ENCODE data around the gene GLCCI1. TPM values are rescaled to one million over a fixed set of nuclear protein-coding genes. Genes with fewer than 3 reads are reported as not detected.

GLCCI1 gene
- polyA plus RNA-seq, 2 donors: 1.4 to 2.2 TPM

- no peaks in the 10 kb centered on the region for H3K4me1 ChIP-seq (ENCODE audit: control insufficient read depth in 2 of 2, insufficient read depth in 2 of 2, low read length in 1 of 2)
- H3K27ac ChIP-seq (ENCODE audit: low read depth in 2 of 2, low read length in 1 of 2): no peak overlapping the region
- H3K9me3 ChIP-seq (ENCODE audit: control insufficient read depth in 2 of 2, insufficient read depth in 1 of 2, low read depth in 1 of 2, low read length in 1 of 2): no peaks in the 10 kb centered on the region
- H3K4me3 ChIP-seq (ENCODE audit: low read depth in 1 of 2, low read length in 2 of 2): no peak overlapping the region
- 95 to 96% methylated on average over 9 of the region's 9 CpGs for WGBS, 2 donors
- peaks cover 0 to 2% of the 10 kb centered on the region in 2 donors for H3K36me3 ChIP-seq (ENCODE audit: control insufficient read depth in 2 of 2, insufficient read depth in 2 of 2, low read length in 1 of 2)
- H3K27me3 ChIP-seq (ENCODE audit: control insufficient read depth in 1 of 2, insufficient read depth in 2 of 2, low read length in 2 of 2): no peaks in the 10 kb centered on the region
Measured at GRCh38 chr7:8070451-8071180, 102.0 kb downstream of the GLCCI1 start.

GRCh38 chr7:8078418-8078817 lies 109.8 kb downstream of the GLCCI1 start:
- Histone ChIP-seq H3K27ac (ENCODE audit: low read depth in 2 of 2, low read length in 1 of 2) (no peak overlapping the region), H3K36me3 (ENCODE audit: control insufficient read depth in 2 of 2, insufficient read depth in 2 of 2, low read length in 1 of 2) (no peaks in the 10 kb centered on the region), H3K4me1 (ENCODE audit: control insufficient read depth in 2 of 2, insufficient read depth in 2 of 2, low read length in 1 of 2) (no peaks in the 10 kb centered on the region), H3K27me3 (ENCODE audit: control insufficient read depth in 1 of 2, insufficient read depth in 2 of 2, low read length in 2 of 2) (no peaks in the 10 kb centered on the region), H3K9me3 (ENCODE audit: control insufficient read depth in 2 of 2, insufficient read depth in 1 of 2, low read depth in 1 of 2, low read length in 1 of 2) (no peaks in the 10 kb centered on the region), H3K4me3 (ENCODE audit: low read depth in 1 of 2, low read length in 2 of 2) (no peak overlapping the region)

- peaks cover 4 to 6% of the 10 kb centered on the region in 2 donors for H3K36me3 ChIP-seq (ENCODE audit: control insufficient read depth in 2 of 2, insufficient read depth in 2 of 2, low read length in 1 of 2)
- H3K27me3 ChIP-seq (ENCODE audit: control insufficient read depth in 1 of 2, insufficient read depth in 2 of 2, low read length in 2 of 2): no peaks in the 10 kb centered on the region
- H3K4me1 ChIP-seq (ENCODE audit: control insufficient read depth in 2 of 2, insufficient read depth in 2 of 2, low read length in 1 of 2): no peaks in the 10 kb centered on the region
- no peaks in the 10 kb centered on the region for H3K9me3 ChIP-seq (ENCODE audit: control insufficient read depth in 2 of 2, insufficient read depth in 1 of 2, low read depth in 1 of 2, low read length in 1 of 2)
- WGBS, 2 donors: 88 to 93% methylated on average over 2 of the region's 2 CpGs
- H3K27ac ChIP-seq (ENCODE audit: low read depth in 2 of 2, low read length in 1 of 2): no peak overlapping the region
- no peak overlapping the region for H3K4me3 ChIP-seq (ENCODE audit: low read depth in 1 of 2, low read length in 2 of 2)
Measured at GRCh38 chr7:8082762-8083161, 114.2 kb downstream of the GLCCI1 start.

GRCh38 chr7:8084836-8085235 lies 116.2 kb downstream of the GLCCI1 start:
- 83 to 88% methylated on average over 5 of the region's 5 CpGs for WGBS, 2 donors
- no peak overlapping the region for H3K27ac ChIP-seq (ENCODE audit: low read depth in 2 of 2, low read length in 1 of 2)
- H3K9me3 ChIP-seq (ENCODE audit: control insufficient read depth in 2 of 2, insufficient read depth in 1 of 2, low read depth in 1 of 2, low read length in 1 of 2): no peaks in the 10 kb centered on the region
- peaks cover 4 to 6% of the 10 kb centered on the region in 2 donors for H3K36me3 ChIP-seq (ENCODE audit: control insufficient read depth in 2 of 2, insufficient read depth in 2 of 2, low read length in 1 of 2)
- no peak overlapping the region for H3K4me3 ChIP-seq (ENCODE audit: low read depth in 1 of 2, low read length in 2 of 2)
- no peaks in the 10 kb centered on the region for H3K4me1 ChIP-seq (ENCODE audit: control insufficient read depth in 2 of 2, insufficient read depth in 2 of 2, low read length in 1 of 2)
- no peaks in the 10 kb centered on the region for H3K27me3 ChIP-seq (ENCODE audit: control insufficient read depth in 1 of 2, insufficient read depth in 2 of 2, low read length in 2 of 2)

GRCh38 chr7:8085420-8085819 lies 116.8 kb downstream of the GLCCI1 start:
- H3K4me1 ChIP-seq (ENCODE audit: control insufficient read depth in 2 of 2, insufficient read depth in 2 of 2, low read length in 1 of 2): no peaks in the 10 kb centered on the region
- H3K9me3 ChIP-seq (ENCODE audit: control insufficient read depth in 2 of 2, insufficient read depth in 1 of 2, low read depth in 1 of 2, low read length in 1 of 2): no peaks in the 10 kb centered on the region
- no peaks in the 10 kb centered on the region for H3K27me3 ChIP-seq (ENCODE audit: control insufficient read depth in 1 of 2, insufficient read depth in 2 of 2, low read length in 2 of 2)
- peaks cover 4 to 6% of the 10 kb centered on the region in 2 donors for H3K36me3 ChIP-seq (ENCODE audit: control insufficient read depth in 2 of 2, insufficient read depth in 2 of 2, low read length in 1 of 2)
- no peak overlapping the region for H3K27ac ChIP-seq (ENCODE audit: low read depth in 2 of 2, low read length in 1 of 2)
- WGBS, 2 donors: 94 to 96% methylated on average over 3 of the region's 3 CpGs
- no peak overlapping the region for H3K4me3 ChIP-seq (ENCODE audit: low read depth in 1 of 2, low read length in 2 of 2)

- no peak overlapping the region for H3K4me3 ChIP-seq (ENCODE audit: low read depth in 1 of 2, low read length in 2 of 2)
- H3K9me3 ChIP-seq (ENCODE audit: control insufficient read depth in 2 of 2, insufficient read depth in 1 of 2, low read depth in 1 of 2, low read length in 1 of 2): no peaks in the 10 kb centered on the region
- H3K27ac ChIP-seq (ENCODE audit: low read depth in 2 of 2, low read length in 1 of 2): no peak overlapping the region
- 93% methylated on average over 6 of the region's 6 CpGs for WGBS, 2 donors
- H3K36me3 ChIP-seq (ENCODE audit: control insufficient read depth in 2 of 2, insufficient read depth in 2 of 2, low read length in 1 of 2): peaks cover 4 to 6% of the 10 kb centered on the region in 2 donors
- H3K27me3 ChIP-seq (ENCODE audit: control insufficient read depth in 1 of 2, insufficient read depth in 2 of 2, low read length in 2 of 2): no peaks in the 10 kb centered on the region
- H3K4me1 ChIP-seq (ENCODE audit: control insufficient read depth in 2 of 2, insufficient read depth in 2 of 2, low read length in 1 of 2): no peaks in the 10 kb centered on the region
Measured at GRCh38 chr7:8086239-8086638, 117.6 kb downstream of the GLCCI1 start.

GRCh38 chr7:8089036-8089780 lies 120.6 kb downstream of the GLCCI1 start:
- WGBS, 2 donors: 88 to 94% methylated on average over 6 of the region's 6 CpGs
- Histone ChIP-seq H3K4me1 (ENCODE audit: control insufficient read depth in 2 of 2, insufficient read depth in 2 of 2, low read length in 1 of 2) (peaks cover 0 to 2% of the 10 kb centered on the region in 2 donors), H3K4me3 (ENCODE audit: low read depth in 1 of 2, low read length in 2 of 2) (no peak overlapping the region), H3K27me3 (ENCODE audit: control insufficient read depth in 1 of 2, insufficient read depth in 2 of 2, low read length in 2 of 2) (no peaks in the 10 kb centered on the region), H3K27ac (ENCODE audit: low read depth in 2 of 2, low read length in 1 of 2) (no peak overlapping the region), H3K9me3 (ENCODE audit: control insufficient read depth in 2 of 2, insufficient read depth in 1 of 2, low read depth in 1 of 2, low read length in 1 of 2) (no peaks in the 10 kb centered on the region), H3K36me3 (ENCODE audit: control insufficient read depth in 2 of 2, insufficient read depth in 2 of 2, low read length in 1 of 2) (peaks cover 4 to 6% of the 10 kb centered on the region in 2 donors)

GRCh38 chr7:8092140-8092539 lies 123.5 kb downstream of the GLCCI1 start:
- no peaks in the 10 kb centered on the region for H3K36me3 ChIP-seq (ENCODE audit: control insufficient read depth in 2 of 2, insufficient read depth in 2 of 2, low read length in 1 of 2)
- H3K4me1 ChIP-seq (ENCODE audit: control insufficient read depth in 2 of 2, insufficient read depth in 2 of 2, low read length in 1 of 2): peaks cover 0 to 2% of the 10 kb centered on the region in 2 donors
- no peak overlapping the region for H3K4me3 ChIP-seq (ENCODE audit: low read depth in 1 of 2, low read length in 2 of 2)
- no peak overlapping the region for H3K27ac ChIP-seq (ENCODE audit: low read depth in 2 of 2, low read length in 1 of 2)
- H3K9me3 ChIP-seq (ENCODE audit: control insufficient read depth in 2 of 2, insufficient read depth in 1 of 2, low read depth in 1 of 2, low read length in 1 of 2): no peaks in the 10 kb centered on the region
- H3K27me3 ChIP-seq (ENCODE audit: control insufficient read depth in 1 of 2, insufficient read depth in 2 of 2, low read length in 2 of 2): no peaks in the 10 kb centered on the region
- 62 to 70% methylated on average over 2 of the region's 2 CpGs for WGBS, 2 donors

- Histone ChIP-seq H3K4me1 (ENCODE audit: control insufficient read depth in 2 of 2, insufficient read depth in 2 of 2, low read length in 1 of 2) (peaks cover 0 to 2% of the 10 kb centered on the region in 2 donors), H3K9me3 (ENCODE audit: control insufficient read depth in 2 of 2, insufficient read depth in 1 of 2, low read depth in 1 of 2, low read length in 1 of 2) (no peaks in the 10 kb centered on the region), H3K27ac (ENCODE audit: low read depth in 2 of 2, low read length in 1 of 2) (no peak overlapping the region), H3K36me3 (ENCODE audit: control insufficient read depth in 2 of 2, insufficient read depth in 2 of 2, low read length in 1 of 2) (no peaks in the 10 kb centered on the region), H3K4me3 (ENCODE audit: low read depth in 1 of 2, low read length in 2 of 2) (no peak overlapping the region), H3K27me3 (ENCODE audit: control insufficient read depth in 1 of 2, insufficient read depth in 2 of 2, low read length in 2 of 2) (no peaks in the 10 kb centered on the region)
- 83 to 89% methylated on average over 8 of the region's 8 CpGs for WGBS, 2 donors
Measured at GRCh38 chr7:8094164-8095140, 125.9 kb downstream of the GLCCI1 start.
